ENCODE data around the gene GNB5. TPM values are rescaled to one million over a fixed set of nuclear protein-coding genes. Genes with fewer than 3 reads are reported as not detected.

The GNB5 gene
- polyA plus RNA-seq, 1 donor from 2014 or later, result 89.6 TPM

GRCh38 chr15:52151353-52151752 is 39.8 kb downstream of the GNB5 start:
- H3K79me2 ChIP-seq (replicated peaks; ENCODE audit: insufficient read depth, low read length), result no peaks in the 10 kb centered on the region
- H3K9me2 ChIP-seq (ENCODE audit: insufficient read depth, low read length), result no peaks in the 10 kb centered on the region
- no peak overlapping the region for H2AFZ ChIP-seq (ENCODE audit: low read depth, low read length)
- no peak overlapping the region for H3K9ac ChIP-seq (ENCODE audit: low read length)
- no peaks in the 10 kb centered on the region for H4K20me1 ChIP-seq (ENCODE audit: insufficient read depth)
- H3K36me3 ChIP-seq (ENCODE audit: insufficient read depth, low read length), result no peaks in the 10 kb centered on the region
- TF ChIP-seq SMC3 (conservative IDR thresholded peaks at IDR 0.05; ENCODE audit: poor library complexity), result no peak
- H3K4me3 ChIP-seq (ENCODE audit: low read length), result no peak overlapping the region
- no peak overlapping the region for H3K27ac ChIP-seq (ENCODE audit: low read length)
- H3K4me2 ChIP-seq (ENCODE audit: low read length), result no peak overlapping the region
- H3F3A ChIP-seq (ENCODE audit: insufficient read depth, low read length, poor library complexity, severe bottlenecking), result no peaks in the 10 kb centered on the region
- no peaks in the 10 kb centered on the region for H3K9me3 ChIP-seq (ENCODE audit: low read length)
- H3K27me3 ChIP-seq (ENCODE audit: insufficient read depth, low read depth, low read length), result no peaks in the 10 kb centered on the region

GRCh38 chr15:52150871-52151270 is 40.3 kb downstream of the GNB5 start:
- no peaks in the 10 kb centered on the region for H3K79me2 ChIP-seq (replicated peaks; ENCODE audit: insufficient read depth, low read length)
- no peak overlapping the region for H2AFZ ChIP-seq (ENCODE audit: low read depth, low read length)
- H3K9me3 ChIP-seq (ENCODE audit: low read length), result no peaks in the 10 kb centered on the region
- H3K27me3 ChIP-seq (ENCODE audit: insufficient read depth, low read depth, low read length), result no peaks in the 10 kb centered on the region
- no peaks in the 10 kb centered on the region for H4K20me1 ChIP-seq (ENCODE audit: insufficient read depth)
- H3K4me3 ChIP-seq (ENCODE audit: low read length), result no peak overlapping the region
- no peaks in the 10 kb centered on the region for H3K9me2 ChIP-seq (ENCODE audit: insufficient read depth, low read length)
- TF ChIP-seq SMC3 (conservative IDR thresholded peaks at IDR 0.05; ENCODE audit: poor library complexity) (no peak), TAF1 (IDR thresholded peaks at IDR 0.05; ENCODE audit: low read depth) (no peak), RAD21 (conservative IDR thresholded peaks at IDR 0.05) (no peak), POLR2AphosphoS5 (IDR thresholded peaks at IDR 0.05) (no peak), EZH2 (IDR thresholded peaks at IDR 0.05; ENCODE audit: borderline replicate concordance, insufficient read depth, low read length, poor library complexity, severe bottlenecking) (no peak), EP300 (conservative IDR thresholded peaks at IDR 0.05; ENCODE audit: poor library complexity, severe bottlenecking) (no peak), MXI1 (conservative IDR thresholded peaks at IDR 0.05; ENCODE audit: poor library complexity, severe bottlenecking) (no peak), CTCF (IDR thresholded peaks at IDR 0.05; ENCODE audit: poor library complexity, severe bottlenecking) (no peak), REST (IDR thresholded peaks at IDR 0.05; ENCODE audit: borderline replicate concordance) (no peak)
- H3K36me3 ChIP-seq (ENCODE audit: insufficient read depth, low read length), result no peaks in the 10 kb centered on the region
- H3K9ac ChIP-seq (ENCODE audit: low read length), result no peak overlapping the region
- H3K27ac ChIP-seq (ENCODE audit: low read length), result no peak overlapping the region
- no peak overlapping the region for H3K4me2 ChIP-seq (ENCODE audit: low read length)
- H3F3A ChIP-seq (ENCODE audit: insufficient read depth, low read length, poor library complexity, severe bottlenecking), result no peaks in the 10 kb centered on the region

All from neural cell (in vitro differentiated cells).